B cell (primary cell): ENCODE measurements around the gene RPTOR.

ENCODE experiments used
- CTCF ChIP-seq: fragments of 200-600 bp; IDR thresholded peaks from one replicate; pipeline ENCODE4 v1.8.0; 2022; ENCODE audit warnings: antibody characterized with exemption, mild to moderate bottlenecking
- EZH2 ChIP-seq: IDR thresholded peaks from 2 replicates; pipeline ENCODE4 v1.6.1; 2012; ENCODE audit warnings: borderline replicate concordance, low read depth, mild to moderate bottlenecking, moderate library complexity, low read length; ENCODE audit not compliant: insufficient read depth, poor library complexity, severe bottlenecking

- TF ChIP-seq CTCF, result no peak
- no peak for TF ChIP-seq EZH2
These were observed 301.4 kb downstream of the RPTOR start for GRCh38 chr17:80845863-80846671.
